ENCODE results near the gene OLIG1. TPM values are rescaled to one million over a fixed set of nuclear protein-coding genes. Genes with fewer than 3 reads are reported as not detected.

OLIG1 gene, protein sequence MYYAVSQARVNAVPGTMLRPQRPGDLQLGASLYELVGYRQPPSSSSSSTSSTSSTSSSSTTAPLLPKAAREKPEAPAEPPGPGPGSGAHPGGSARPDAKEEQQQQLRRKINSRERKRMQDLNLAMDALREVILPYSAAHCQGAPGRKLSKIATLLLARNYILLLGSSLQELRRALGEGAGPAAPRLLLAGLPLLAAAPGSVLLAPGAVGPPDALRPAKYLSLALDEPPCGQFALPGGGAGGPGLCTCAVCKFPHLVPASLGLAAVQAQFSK
- total RNA-seq = not detected

DNA sequence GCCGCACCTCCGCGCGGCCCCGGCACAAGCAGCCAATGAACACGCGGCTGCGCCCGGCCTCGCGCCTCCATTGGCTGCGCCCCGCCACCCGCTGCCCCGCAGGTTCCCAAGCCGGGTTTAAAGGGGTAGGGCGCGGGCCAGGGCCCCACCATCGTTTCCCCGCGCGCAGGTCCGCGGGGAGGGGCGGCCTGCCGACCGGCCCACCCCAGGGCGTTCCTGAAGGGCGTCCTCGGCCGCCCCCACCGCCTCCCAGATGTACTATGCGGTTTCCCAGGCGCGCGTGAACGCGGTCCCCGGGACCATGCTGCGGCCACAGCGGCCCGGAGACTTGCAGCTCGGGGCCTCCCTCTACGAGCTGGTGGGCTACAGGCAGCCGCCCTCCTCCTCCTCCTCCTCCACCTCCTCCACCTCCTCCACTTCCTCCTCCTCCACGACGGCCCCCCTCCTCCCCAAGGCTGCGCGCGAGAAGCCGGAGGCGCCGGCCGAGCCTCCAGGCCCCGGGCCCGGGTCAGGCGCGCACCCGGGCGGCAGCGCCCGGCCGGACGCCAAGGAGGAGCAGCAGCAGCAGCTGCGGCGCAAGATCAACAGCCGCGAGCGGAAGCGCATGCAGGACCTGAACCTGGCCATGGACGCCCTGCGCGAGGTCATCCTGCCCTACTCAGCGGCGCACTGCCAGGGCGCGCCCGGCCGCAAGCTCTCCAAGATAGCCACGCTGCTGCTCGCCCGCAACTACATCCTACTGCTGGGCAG lies at the start of gene OLIG1:
Gene OLIG1, plus strand, starts transcription at position 148 of the 750 bp plus-strand sequence. Its CDS starts 106 bp downstream, at position 254.
- H3K27ac Mint-ChIP-seq = no peak within 1 kb of the TSS
- CTCF ChIA-PET = no interaction called here
- ATAC-seq (peak; percentile 52), DNase-seq (no peak)
- peak within 1 kb of the TSS; percentile 65 for H3K4me3 Mint-ChIP-seq
- no peaks in the 10 kb centered on the region for H3K36me3 Mint-ChIP-seq
- H3K27me3 Mint-ChIP-seq = peaks cover 83% of the 10 kb centered on the region
- no peaks in the 10 kb centered on the region for H3K9me3 Mint-ChIP-seq (ENCODE audit: low read depth)
- peaks cover 19% of the 10 kb centered on the region for H3K4me1 Mint-ChIP-seq

DNA sequence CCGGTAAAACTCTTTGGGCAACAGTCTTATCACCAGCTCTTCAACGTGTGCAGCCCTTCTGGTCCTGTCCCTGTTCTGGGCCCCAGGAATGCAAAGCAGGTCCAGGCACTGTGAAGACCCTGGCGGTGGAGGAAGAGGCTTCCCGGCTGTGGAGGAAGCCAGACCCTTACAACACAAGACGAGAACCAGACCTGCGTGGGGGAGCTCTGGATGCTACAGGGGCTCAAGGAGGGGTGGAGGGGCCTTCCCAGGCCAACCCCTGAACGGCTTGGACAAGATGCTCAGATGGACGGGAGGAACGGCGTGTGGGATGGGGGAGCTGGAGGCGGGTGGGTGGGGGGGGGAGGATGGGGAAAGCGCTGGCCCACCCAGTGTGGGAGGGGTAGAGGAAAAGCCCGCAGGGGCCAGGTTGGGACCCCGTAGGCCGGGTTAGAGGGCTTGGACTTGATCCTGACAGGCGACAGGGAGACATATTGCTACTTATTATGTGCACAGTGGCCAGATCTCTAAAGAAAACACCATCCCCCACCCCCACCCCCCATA lies 49.3 kb upstream of the OLIG1 start:
- Mint-ChIP-seq H3K9me3 (ENCODE audit: low read depth) (no peaks in the 10 kb centered on the region), H3K4me3 (no peak overlapping the region), H3K4me1 (peaks cover 15% of the 10 kb centered on the region), H3K27ac (no peak overlapping the region), H3K36me3 (no peaks in the 10 kb centered on the region), H3K27me3 (peaks cover 93% of the 10 kb centered on the region)
- ATAC-seq = no peak
- CTCF ChIA-PET = no interaction called here
- DNase-seq = no peak

DNA sequence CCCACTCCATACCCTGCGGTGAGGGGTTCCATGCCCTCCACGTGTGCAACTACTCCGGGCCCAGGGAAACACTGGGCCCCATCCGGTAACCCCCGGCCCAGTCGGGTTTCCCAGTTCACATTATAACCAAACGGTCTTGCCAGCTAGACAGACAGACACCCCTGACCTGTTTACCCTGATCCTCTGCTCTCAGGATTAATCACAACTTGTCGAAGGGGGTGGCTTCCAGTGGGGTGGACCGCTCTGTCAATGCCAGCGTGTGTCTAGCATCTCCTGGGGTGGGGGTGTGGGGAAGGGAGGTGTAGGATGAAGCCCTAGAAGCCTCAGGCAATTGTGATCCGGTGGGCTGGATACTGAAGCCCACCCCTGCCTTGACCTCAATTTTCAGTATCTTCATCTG lies 48.8 kb upstream of the OLIG1 start:
- peak; percentile 31 for DNase-seq
- ATAC-seq = no peak
- CTCF ChIA-PET = interaction anchor here (0.8 kb wide), 1 partner anchor 9 kb away, joined by 4 read pairs; no protein-coding TSS in a partner anchor
- Mint-ChIP-seq H3K27ac (no peak overlapping the region), H3K9me3 (ENCODE audit: low read depth) (no peaks in the 10 kb centered on the region), H3K36me3 (no peaks in the 10 kb centered on the region), H3K4me3 (no peak overlapping the region), H3K4me1 (peaks cover 19% of the 10 kb centered on the region), H3K27me3 (peaks cover 93% of the 10 kb centered on the region)

DNA sequence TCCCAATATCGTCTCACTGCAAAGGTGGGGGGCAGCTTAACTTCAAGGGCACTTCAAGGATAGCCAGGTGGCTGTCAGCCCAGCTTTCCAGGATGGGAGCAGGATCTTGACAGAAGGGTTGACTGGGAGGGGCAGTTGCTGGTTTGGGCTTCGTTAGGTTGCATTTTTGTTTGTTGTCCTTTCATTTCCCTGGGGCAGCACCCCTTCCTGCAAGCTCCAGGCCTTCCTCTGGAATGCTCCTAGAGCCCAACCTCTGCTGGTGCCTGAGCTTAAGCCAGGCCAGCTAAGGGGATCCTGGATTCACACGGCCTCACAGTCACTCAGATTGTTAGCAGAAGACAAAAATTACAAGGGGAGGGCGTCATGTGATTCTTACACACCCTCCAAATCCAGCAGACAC lies 48.3 kb upstream of the OLIG1 start:
- no peak for ATAC-seq
- H3K27me3 Mint-ChIP-seq = peaks cover 93% of the 10 kb centered on the region
- CTCF ChIA-PET = interaction anchor here (0.8 kb wide), 1 partner anchor 8 kb away, joined by 4 read pairs; no protein-coding TSS in a partner anchor
- no peaks in the 10 kb centered on the region for H3K36me3 Mint-ChIP-seq
- H3K27ac Mint-ChIP-seq = no peak overlapping the region
- DNase-seq = peak; percentile 18
- H3K4me3 Mint-ChIP-seq = no peak overlapping the region
- no peaks in the 10 kb centered on the region for H3K9me3 Mint-ChIP-seq (ENCODE audit: low read depth)
- peaks cover 21% of the 10 kb centered on the region for H3K4me1 Mint-ChIP-seq

DNA sequence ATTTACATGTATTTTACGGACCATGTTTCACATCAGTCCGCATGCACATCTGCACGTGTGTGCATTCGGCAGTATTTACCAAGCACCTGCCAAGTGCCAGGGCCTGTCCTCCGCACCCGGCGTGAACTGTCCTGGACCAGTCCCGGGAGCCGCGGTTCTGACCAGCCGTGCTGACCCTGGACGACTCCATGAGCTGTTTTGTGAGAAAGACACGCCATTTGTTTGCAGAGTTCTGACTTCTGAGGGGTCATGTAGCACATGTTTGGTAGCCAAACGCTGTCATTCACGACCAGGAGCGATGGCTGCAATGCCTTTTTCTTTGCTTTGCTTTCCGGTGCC lies 47.5 kb upstream of the OLIG1 start:
- Mint-ChIP-seq H3K36me3 (no peaks in the 10 kb centered on the region), H3K4me1 (peaks cover 21% of the 10 kb centered on the region), H3K27me3 (peaks cover 90% of the 10 kb centered on the region), H3K4me3 (no peak overlapping the region), H3K9me3 (ENCODE audit: low read depth) (no peaks in the 10 kb centered on the region), H3K27ac (peak overlapping the region; percentile 44)
- CTCF ChIA-PET = no interaction called here
- DNase-seq (no peak), ATAC-seq (no peak)

DNA sequence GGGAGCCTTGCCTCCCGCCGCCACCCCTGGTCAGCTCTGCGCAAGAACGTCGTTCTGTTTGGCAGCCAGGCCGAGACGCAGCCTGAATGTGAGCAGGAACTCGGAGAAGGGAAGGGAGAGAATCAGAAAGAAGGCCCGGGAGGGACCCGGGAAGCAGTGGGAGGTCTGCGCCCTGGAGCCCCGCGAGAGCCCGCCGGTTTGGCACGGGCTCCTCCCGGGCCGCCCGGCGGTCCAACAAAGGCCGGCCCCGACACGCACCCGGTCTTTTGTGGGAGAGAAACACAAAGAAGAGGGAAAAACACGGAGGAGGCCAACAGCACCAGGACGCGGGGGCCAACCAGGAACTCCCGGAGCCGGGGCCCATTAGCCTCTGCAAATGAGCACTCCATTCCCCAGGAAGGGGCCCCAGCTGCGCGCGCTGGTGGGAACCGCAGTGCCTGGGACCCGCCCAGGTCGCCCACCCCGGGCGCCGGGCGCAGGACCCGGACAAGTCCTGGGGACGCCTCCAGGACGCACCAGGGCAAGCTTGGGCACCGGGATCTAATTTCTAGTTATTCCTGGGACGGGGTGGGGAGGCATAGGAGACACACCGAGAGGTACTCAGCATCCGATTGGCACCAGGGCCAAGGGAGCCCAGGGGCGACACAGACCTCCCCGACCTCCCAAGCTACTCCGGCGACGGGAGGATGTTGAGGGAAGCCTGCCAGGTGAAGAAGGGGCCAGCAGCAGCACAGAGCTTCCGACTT lies 46.9 kb upstream of the OLIG1 start:
- no peaks in the 10 kb centered on the region for H3K9me3 Mint-ChIP-seq (ENCODE audit: low read depth)
- ATAC-seq = no peak
- H3K27me3 Mint-ChIP-seq = peaks cover 88% of the 10 kb centered on the region
- peak overlapping the region; percentile 44 for H3K27ac Mint-ChIP-seq
- H3K4me3 Mint-ChIP-seq = no peak overlapping the region
- CTCF ChIA-PET = interaction anchor here (1.1 kb wide), 1 partner anchor 174 kb away, joined by 3 read pairs; no protein-coding TSS in a partner anchor
- DNase-seq = peak; percentile 22
- peaks cover 21% of the 10 kb centered on the region for H3K4me1 Mint-ChIP-seq
- H3K36me3 Mint-ChIP-seq = no peaks in the 10 kb centered on the region

DNA sequence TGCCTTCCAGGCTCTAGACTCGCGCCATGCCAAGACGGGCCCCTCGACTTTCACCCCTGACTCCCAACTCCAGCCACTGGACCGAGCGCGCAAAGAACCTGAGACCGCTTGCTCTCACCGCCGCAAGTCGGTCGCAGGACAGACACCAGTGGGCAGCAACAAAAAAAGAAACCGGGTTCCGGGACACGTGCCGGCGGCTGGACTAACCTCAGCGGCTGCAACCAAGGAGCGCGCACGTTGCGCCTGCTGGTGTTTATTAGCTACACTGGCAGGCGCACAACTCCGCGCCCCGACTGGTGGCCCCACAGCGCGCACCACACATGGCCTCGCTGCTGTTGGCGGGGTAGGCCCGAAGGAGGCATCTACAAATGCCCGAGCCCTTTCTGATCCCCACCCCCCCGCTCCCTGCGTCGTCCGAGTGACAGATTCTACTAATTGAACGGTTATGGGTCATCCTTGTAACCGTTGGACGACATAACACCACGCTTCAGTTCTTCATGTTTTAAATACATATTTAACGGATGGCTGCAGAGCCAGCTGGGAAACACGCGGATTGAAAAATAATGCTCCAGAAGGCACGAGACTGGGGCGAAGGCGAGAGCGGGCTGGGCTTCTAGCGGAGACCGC lies 46.3 kb upstream of the OLIG1 start:
- DNase-seq = peak; percentile 39
- no peaks in the 10 kb centered on the region for H3K9me3 Mint-ChIP-seq (ENCODE audit: low read depth)
- no peak for ATAC-seq
- peak overlapping the region; percentile 20 for H3K27ac Mint-ChIP-seq
- no peaks in the 10 kb centered on the region for H3K36me3 Mint-ChIP-seq
- H3K27me3 Mint-ChIP-seq = peaks cover 88% of the 10 kb centered on the region
- H3K4me1 Mint-ChIP-seq = peaks cover 24% of the 10 kb centered on the region
- H3K4me3 Mint-ChIP-seq = no peak overlapping the region
- CTCF ChIA-PET = interaction anchor here (1.1 kb wide), 1 partner anchor 173 kb away, joined by 3 read pairs; no protein-coding TSS in a partner anchor

DNA sequence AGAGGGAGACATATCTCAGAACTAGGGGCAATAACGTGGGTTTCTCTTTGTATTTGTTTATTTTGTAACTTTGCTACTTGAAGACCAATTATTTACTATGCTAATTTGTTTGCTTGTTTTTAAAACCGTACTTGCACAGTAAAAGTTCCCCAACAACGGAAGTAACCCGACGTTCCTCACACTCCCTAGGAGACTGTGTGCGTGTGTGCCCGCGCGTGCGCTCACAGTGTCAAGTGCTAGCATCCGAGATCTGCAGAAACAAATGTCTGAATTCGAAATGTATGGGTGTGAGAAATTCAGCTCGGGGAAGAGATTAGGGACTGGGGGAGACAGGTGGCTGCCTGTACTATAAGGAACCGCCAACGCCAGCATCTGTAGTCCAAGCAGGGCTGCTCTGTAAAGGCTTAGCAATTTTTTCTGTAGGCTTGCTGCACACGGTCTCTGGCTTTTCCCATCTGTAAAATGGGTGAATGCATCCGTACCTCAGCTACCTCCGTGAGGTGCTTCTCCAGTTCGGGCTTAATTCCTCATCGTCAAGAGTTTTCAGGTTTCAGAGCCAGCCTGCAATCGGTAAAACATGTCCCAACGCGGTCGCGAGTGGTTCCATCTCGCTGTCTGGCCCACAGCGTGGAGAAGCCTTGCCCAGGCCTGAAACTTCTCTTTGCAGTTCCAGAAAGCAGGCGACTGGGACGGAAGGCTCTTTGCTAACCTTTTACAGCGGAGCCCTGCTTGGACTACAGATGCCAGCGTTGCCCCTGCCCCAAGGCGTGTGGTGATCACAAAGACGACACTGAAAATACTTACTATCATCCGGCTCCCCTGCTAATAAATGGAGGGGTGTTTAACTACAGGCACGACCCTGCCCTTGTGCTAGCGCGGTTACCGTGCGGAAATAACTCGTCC lies 45.5 kb upstream of the OLIG1 start:
- DNase-seq (peak; percentile 12), ATAC-seq (no peak)
- Mint-ChIP-seq H3K4me3 (no peak overlapping the region), H3K27me3 (peaks cover 88% of the 10 kb centered on the region), H3K36me3 (peaks cover 1% of the 10 kb centered on the region), H3K9me3 (ENCODE audit: low read depth) (no peaks in the 10 kb centered on the region), H3K27ac (peak overlapping the region; percentile 63), H3K4me1 (peaks cover 23% of the 10 kb centered on the region)
- CTCF ChIA-PET = interaction anchor here (1.2 to 1.4 kb wide), 2 partner anchors 103 to 172 kb away, joined by 3 read pairs; no protein-coding TSS in a partner anchor

DNA sequence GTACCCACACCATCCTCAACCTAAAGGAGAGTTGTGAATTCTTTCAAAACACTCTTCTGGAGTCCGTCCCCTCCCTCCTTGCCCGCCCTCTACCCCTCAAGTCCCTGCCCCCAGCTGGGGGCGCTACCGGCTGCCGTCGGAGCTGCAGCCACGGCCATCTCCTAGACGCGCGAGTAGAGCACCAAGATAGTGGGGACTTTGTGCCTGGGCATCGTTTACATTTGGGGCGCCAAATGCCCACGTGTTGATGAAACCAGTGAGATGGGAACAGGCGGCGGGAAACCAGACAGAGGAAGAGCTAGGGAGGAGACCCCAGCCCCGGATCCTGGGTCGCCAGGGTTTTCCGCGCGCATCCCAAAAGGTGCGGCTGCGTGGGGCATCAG lies 44.8 kb upstream of the OLIG1 start:
- CTCF ChIA-PET = interaction anchor here (1.2 to 1.4 kb wide), 2 partner anchors 102 to 172 kb away, joined by 3 read pairs; no protein-coding TSS in a partner anchor
- DNase-seq = no peak
- ATAC-seq = no peak
- peaks cover 91% of the 10 kb centered on the region for H3K27me3 Mint-ChIP-seq
- peak overlapping the region; percentile 63 for H3K27ac Mint-ChIP-seq
- H3K9me3 Mint-ChIP-seq (ENCODE audit: low read depth) = no peaks in the 10 kb centered on the region
- peaks cover 1% of the 10 kb centered on the region for H3K36me3 Mint-ChIP-seq
- peaks cover 23% of the 10 kb centered on the region for H3K4me1 Mint-ChIP-seq
- no peak overlapping the region for H3K4me3 Mint-ChIP-seq

DNA sequence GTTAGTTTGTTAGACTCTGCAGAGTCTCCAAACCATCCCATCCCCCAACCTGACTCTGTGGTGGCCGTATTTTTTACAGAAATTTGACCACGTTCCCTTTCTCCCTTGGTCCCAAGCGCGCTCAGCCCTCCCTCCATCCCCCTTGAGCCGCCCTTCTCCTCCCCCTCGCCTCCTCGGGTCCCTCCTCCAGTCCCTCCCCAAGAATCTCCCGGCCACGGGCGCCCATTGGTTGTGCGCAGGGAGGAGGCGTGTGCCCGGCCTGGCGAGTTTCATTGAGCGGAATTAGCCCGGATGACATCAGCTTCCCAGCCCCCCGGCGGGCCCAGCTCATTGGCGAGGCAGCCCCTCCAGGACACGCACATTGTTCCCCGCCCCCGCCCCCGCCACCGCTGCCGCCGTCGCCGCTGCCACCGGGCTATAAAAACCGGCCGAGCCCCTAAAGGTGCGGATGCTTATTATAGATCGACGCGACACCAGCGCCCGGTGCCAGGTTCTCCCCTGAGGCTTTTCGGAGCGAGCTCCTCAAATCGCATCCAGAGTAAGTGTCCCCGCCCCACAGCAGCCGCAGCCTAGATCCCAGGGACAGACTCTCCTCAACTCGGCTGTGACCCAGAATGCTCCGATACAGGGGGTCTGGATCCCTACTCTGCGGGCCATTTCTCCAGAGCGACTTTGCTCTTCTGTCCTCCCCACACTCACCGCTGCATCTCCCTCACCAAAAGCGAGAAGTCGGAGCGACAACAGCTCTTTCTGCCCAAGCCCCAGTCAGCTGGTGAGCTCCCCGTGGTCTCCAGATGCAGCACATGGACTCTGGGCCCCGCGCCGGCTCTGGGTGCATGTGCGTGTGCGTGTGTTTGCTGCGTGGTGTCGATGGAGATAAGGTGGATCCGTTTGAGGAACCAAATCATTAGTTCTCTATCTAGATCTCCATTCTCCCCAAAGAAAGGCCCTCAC lies 44.2 kb upstream of the OLIG1 start, which contains the start of gene OLIG2:
Gene OLIG2, plus strand, starts transcription at position 447 of the 954 bp plus-strand sequence. CDS start 928 bp downstream, outside the sequence.
- Mint-ChIP-seq H3K27me3 (peaks cover 92% of the 10 kb centered on the region), H3K4me3 (no peak within 1 kb of the TSS), H3K36me3 (peaks cover 1% of the 10 kb centered on the region), H3K9me3 (ENCODE audit: low read depth) (no peaks in the 10 kb centered on the region), H3K4me1 (peaks cover 19% of the 10 kb centered on the region), H3K27ac (peak within 1 kb of the TSS; percentile 70)
- no peak for DNase-seq
- ATAC-seq = no peak
- CTCF ChIA-PET = interaction anchor here (1.2 to 1.4 kb wide), 2 partner anchors 101 to 171 kb away, joined by 3 read pairs; no protein-coding TSS in a partner anchor

DNA sequence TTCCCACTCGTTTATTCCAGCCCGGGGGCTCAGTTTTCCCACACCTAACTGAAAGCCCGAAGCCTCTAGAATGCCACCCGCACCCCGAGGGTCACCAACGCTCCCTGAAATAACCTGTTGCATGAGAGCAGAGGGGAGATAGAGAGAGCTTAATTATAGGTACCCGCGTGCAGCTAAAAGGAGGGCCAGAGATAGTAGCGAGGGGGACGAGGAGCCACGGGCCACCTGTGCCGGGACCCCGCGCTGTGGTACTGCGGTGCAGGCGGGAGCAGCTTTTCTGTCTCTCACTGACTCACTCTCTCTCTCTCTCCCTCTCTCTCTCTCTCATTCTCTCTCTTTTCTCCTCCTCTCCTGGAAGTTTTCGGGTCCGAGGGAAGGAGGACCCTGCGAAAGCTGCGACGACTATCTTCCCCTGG lies 43.5 kb upstream of the OLIG1 start:
- peaks cover 1% of the 10 kb centered on the region for H3K36me3 Mint-ChIP-seq
- DNase-seq = no peak
- CTCF ChIA-PET = no interaction called here

More for the DNA sequence above, 43.5 kb upstream of the OLIG1 start:
- Mint-ChIP-seq H3K27me3 (peaks cover 91% of the 10 kb centered on the region), H3K9me3 (ENCODE audit: low read depth) (no peaks in the 10 kb centered on the region), H3K4me1 (peaks cover 19% of the 10 kb centered on the region), H3K27ac (peak overlapping the region; percentile 70), H3K4me3 (no peak overlapping the region)
- ATAC-seq = no peak

All from activated CD8-positive, alpha-beta memory T cell treated with anti-CD3 and anti-CD28 coated beads, Interleukin-2, amount 10 ng/mL, durations not matched to agents 7 days and 5 days (primary cell).